Stimulated activated CD4-positive, alpha-beta T cell treated with anti-CD3 and anti-CD28 coated beads, Interleukin-2, amount 100 ng/mL, for 48 hours (primary cell): ENCODE results near the gene SCAP.
"Not testable (repeated sequence)": the region's sequence is repeated elsewhere in the genome, so short reads cannot be mapped to it uniquely, and the experiment has no call there.

Source experiments
- DNase-seq, 2 donors: peaks; one replicate each; pipeline ENCODE4 v3.0.0-alpha.2; 2020

SCAP gene

DNA sequence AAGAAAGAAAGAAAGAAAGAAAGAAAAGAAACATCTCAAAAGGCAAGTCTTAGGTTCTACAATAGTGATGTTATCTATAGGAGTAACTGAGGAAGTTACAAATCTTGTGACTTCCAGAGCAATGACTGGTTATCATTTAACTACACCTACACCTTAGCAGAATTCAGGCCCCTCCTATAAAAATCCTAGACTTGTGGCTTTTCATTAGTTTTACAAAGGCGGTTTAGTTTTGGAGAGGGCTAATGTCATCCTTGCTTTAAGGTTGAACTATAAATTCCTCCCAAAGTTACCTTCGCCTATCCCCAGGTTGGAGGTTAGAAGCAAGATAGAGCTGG, 4.1 kb upstream of the SCAP start:
- DNase-seq = no peak

DNA sequence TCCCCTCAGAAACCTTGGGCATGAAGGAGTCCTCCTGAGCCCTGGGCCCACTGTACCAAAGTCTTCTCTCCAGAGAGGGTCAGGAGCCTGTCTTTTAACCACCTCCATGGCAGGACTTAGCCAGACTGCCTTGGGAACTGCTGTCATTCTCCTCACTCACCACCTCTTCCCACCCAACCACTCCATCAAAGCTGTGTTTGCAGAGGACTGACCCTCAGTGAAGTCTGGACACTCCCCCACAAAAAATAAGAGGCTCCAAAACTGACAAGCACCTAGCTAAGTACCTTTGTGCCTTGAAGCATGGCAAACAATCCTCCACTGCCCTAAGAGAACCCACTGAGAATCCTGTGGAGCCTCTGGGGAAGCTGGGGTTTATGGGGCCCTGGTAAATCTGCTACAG, 2.3 kb upstream of the SCAP start:
- no peak for DNase-seq

DNA sequence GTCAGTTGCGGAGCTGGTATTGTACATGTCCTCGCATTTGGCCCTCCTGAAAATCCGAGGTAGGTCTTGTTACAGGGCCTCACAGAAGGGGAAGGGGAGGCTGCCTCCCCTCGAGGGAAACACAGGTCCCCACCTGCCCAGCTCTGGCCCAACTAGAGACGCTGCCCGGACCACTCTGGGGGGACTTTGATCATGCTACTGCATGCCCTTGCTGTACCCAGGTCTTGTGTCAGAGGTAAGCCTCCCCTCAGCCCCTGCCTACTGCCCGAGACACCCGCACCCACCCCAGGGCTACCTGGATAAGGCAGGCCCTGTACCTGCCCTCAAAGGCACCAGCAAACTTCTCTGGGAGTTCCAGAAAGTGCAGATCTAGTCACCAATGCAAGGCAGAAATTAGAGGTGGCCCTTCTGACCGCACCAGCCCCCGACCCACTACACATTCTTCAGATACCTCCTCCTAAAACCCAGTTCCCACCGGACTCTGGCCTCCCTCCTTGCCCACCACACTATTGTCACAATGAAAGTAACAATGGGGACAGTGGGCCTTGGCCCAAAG, 981 bp upstream of the SCAP start:
- DNase-seq = no peak

DNA sequence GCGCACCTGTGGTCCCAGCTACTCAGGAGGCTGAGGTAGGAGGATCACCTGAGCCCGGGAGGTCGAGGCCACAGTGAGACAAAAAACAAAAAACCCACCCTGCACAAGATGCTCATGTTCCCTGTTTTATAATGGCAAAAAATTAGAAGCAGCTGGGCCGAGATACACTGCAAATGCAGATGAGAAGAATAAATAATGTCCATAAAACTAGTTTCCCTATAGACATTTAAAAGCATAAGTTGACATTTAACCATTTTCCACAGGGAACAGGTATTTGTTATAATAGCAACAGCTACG, 537 bp upstream of the SCAP start:
- DNase-seq = no peak

DNA sequence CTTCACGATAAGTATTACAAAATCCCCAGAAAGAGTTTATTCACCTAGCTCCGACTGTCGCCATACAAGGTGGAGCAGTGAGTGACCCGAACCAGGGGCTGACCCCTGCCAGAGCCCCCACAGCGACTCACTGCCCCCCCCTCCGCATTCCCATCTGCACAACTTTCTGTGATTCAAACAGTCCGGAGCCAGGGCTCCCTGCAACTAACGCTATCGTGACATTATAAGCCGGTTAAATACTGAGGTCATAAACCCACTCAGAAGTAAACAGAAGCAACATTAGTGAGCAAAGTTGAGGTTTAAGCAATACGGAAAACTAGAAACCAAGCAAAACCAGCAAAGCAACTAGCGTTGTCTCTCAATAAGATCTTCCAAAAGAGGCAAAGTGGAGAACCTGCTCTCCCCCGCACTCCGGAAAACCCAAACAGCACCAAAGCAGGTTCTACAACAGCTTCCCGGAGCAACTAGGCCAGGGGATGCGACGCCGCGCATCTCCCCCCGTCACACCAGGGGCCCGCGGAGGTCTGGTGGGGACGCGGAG, 642 bp downstream of the SCAP start:
- peak in 1 of 2 donors; percentile 23 for DNase-seq

DNA sequence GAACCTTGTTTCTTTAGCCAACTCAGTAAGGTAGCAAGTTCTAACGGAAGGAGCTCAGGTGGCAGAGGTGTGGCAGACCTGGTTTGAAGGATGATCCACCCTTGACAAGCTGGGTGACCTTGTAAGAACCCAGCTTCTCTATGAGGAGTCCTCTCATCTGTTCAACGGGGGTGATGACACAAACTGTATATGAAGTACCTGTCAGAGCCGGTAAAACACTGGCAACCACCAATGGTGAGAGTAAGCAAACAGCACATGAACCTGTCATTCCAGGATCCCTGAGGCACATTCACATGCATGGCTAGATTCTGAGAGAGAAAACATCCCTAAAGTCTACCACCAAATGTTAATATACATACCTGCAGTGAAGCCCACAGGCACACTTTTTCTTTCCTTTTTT, 2.4 kb downstream of the SCAP start:
- DNase-seq = no peak

DNA sequence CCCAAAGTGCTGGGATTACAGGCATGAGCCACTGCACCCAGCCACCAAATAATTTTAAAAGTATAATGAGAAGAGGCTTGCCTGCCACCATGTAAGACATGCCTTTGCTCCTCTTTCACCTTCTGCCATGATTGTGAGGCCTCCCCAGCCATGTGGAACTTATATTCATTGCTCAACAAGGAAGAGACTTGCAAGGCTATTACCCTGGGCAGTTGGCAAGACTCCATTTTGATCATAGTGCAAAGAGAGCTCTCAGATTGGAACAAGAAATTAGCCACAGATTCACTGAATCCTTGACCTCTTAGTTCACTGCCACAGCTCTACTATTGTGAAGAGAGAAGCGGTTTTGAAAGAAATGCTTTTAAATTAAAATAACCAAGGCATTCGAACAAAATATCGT, 6.1 kb downstream of the SCAP start:
- DNase-seq = no peak

DNA sequence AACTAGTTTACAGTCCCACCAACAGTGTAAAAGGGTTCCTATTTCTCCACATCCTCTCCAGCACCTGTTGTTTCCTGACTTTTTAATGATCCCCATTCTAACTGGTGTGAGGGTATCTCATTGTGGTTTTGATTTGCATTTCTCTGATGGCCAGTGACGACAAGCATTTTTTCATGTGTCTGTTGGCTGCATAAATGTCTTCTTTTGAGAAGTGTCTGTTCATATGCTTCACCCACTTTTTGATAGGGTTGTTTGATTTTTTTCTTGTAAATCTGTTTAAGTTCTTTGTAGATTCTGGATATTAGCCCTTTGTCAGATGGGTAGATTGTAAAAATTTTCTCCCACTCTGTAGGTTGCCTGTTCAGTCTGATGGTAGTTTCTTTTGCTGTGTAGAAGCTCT, 7.4 kb downstream of the SCAP start:
- DNase-seq = not testable (repeated sequence)

DNA sequence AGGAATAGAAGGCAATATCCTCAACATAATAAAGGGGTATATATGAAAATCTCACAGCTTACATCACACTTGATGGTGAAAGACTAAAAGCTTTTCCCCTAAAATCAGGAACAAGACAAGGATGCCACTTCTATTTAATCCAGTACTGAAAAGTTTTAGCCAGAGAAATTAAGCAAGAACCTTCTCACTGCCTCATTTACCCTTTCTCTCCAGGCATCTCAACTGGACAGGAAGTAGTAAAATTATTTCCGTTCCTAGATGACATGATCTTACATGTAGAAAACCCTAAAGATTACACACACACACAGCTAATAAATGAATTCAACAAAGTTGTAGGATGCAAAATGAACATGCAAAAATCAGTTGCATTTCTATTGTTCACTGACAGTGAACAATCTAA, 11.2 kb downstream of the SCAP start:
- DNase-seq = no peak

DNA sequence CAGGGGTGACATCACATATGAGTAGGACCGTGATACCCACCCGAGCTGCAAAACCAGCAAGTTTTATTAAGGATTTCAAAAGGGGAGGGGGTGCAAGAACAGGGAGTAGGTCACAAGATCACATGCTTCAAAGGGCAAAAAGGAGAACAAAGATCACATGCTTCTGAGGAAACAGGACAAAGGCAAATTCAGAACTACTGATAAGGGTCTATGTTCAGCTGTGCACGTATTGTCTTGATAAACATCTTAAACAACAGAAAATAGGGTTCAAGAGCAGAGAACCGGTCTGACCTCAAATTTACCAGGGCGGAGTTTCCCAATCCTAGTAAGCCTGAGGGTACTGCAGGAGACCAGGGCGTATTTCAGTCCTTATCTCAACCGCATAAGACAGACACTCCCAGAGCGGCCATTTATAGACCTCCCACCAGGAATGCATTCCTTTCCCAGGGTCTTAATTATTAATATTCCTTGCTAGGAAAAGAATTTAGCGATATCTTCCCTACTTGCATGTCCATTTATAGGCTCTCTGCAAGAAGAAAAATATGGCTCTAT, 16.1 kb downstream of the SCAP start:
- DNase-seq = not testable (repeated sequence)

DNA sequence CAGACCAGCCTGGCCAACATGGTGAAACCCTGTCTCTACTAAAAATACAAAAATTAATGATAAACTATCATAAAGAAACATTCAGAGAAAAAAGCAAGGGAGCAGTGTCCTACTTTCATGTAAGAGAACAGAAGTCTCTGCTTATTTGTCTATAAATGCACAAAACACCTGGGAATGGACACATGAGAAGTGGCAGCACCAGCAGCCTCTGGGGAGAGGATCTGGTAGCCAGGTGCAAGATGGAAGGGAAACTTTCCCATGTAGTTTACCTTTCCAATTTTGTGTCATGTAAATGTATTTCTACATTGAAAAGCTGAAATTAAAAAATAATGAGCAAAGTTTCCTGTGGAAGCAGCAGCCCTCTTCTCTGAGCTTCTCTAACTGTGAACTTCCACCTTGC, 18.8 kb downstream of the SCAP start:
- no peak for DNase-seq

DNA sequence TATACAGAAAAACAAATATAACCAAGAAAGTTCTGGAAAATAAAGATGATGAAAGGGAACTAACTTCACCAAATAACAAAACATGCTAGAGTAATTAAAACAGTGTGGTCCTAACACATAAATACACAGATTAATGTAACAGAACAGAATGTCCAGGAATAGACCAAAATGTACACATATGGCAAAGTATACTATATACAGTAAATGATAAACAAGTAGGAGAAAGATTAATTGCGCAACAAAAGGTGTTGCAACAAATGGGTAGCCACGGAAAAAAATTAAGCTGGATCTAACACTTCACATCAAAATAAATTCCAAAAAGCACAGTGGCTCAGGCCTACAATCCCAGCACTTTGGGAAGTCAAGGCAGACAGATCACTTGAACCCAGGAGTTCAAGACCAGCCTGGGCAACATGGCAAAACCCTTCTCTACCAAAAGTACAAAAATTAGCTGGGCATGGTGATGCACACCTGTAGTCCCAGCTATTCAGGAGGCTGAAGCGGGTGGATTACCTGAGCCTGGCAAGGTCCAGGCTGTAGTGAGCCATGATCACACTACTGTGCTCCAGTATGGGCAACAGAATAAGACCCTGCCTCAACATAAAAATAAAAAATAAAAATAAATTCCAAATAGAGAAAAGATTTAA, 19.8 kb downstream of the SCAP start:
- DNase-seq = no peak

DNA sequence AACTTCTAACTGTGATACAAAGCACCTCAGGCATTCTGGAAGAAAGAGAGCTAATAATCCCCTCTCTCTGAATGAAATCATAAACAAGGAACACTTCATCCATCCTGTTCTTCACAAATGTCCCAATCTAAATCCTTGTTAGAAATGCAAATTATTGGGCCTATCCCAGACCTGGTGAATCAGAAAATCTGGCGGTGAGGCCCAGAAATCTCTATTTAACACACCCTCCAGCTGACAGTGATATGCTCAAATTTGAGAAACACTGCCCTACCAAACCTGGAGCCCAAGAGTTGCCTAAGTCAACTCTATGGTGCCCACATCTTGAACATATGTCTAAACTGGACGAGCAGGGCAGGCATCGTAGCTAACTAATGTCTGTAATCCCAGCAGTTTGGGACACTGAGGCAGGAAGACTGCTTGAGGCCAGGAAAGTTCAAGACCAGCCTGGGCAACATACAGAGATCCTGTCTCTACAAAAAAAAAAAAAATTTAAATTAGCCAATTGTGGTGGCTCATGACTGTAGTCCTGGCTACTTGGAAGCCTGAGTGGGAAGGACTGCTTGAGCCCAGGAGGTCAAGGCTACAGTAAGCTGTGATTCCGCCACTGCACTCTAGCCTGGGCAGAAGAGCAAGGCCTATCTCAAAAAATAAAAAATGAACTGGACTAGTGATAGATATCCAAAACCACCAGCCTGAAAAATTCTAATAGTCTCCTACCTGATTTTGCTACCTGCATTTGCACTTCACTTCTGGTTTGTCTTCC, 23.1 kb downstream of the SCAP start:
- DNase-seq = no peak

DNA sequence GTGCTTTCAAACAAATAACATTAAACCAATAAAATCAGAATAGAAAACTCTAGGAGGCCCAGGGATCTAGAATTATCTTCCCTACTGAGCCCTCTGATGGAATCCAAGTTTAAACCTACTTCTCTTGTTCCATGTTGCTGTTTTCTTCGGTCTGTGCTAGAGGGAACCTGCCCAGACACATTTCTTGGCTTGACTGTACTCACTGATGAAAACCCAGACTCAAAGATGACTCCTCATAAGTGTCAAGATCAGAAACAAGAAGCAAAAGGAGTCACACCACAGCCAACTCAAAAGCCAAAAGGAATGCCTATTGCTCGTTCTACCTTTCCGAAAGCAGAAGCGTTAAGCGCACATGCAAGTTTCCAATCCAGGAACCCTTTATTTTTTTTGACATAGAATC, 31.6 kb downstream of the SCAP start:
- DNase-seq = no peak

DNA sequence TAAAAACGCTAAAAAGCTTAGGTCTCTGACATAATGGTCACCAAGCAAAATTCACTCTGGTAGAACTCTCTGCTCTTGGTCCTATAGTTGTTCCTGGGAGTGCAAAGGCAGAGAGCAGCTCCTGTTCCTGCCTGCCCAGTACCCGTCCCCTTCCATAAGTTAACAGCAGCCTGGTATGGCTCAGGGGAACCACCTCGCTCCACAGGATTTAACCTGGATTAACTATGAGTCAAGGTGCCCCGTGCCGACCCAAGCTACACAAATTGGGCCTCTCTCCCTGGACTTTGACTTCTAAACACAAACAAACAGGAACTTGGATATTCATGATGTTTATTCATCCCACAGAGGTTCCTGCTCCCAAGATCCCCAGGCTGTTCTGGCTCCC, 32.1 kb downstream of the SCAP start:
- DNase-seq = no peak

DNA sequence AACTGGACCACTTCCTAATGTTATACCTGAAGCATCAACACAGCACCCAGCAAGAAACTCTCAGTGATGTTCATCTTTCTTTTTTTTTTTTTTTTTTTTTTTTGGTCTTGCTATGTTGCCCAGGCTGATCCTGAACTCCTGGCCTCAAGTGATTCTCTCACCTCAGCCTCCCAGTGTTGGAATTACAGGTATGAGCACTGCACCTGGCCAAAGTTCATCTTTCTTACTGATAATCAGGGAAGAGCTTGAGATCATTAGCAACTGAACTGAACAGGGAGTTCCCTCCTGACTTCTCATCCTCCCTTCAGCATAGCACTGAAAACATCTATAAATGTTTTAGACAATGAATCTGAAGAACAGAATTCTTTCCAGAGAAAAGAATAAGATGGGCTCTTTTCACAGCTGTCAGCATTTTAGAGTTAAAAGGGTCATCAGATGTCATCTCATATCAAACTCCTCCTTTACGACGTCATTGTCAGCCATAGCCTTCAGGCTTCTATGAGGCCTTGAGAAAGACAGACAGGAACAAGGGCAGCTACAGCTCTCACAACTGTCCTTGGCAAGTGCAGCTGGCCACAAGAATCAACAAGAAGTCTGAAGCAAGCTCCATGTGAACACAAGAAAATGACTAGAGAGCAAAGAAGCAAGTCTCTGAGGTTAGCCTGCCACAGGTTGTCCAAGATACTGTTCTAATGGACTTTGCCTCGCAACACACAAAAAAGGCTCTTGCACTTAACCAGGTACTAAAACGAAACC, 33.8 kb downstream of the SCAP start:
- no peak for DNase-seq

DNA sequence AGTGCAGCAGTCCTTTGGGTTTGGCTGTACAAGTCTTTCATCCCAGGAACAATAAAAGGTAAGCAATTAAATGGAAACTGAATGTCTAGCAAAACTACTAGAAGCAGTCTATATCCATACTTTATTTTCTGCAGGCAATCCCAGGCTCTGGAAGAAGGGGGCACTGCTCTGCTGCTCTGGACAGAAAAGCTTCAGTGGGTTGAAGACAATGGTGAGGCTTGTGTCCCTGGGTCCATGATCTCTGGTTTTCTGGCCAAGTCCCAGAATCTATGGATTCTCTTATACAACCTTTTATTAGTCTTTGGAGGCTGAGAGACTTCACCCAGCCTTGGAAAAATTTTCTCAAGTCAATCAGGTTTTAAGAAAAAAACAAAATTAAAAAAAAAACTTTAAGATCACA, 35.6 kb downstream of the SCAP start:
- DNase-seq = no peak

DNA sequence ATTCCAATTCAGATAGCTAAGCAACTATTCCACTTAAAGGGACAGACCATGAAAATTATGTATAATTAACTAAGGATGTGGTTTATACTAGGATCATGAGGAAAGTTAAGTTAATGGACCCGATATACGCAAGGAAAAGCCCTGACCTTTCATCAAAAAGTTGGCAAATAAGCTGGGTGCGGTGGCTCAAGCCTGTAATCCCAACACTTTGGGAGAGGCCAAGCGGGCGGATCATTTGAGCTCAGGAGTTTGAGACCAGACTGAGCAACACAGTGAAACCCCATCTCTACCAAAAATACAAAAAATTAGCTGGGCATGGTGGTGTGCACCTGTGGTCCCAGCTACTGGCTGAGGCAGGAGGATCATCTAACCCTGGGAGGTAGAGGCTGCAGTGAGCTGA, 39.6 kb downstream of the SCAP start:
- no peak for DNase-seq

DNA sequence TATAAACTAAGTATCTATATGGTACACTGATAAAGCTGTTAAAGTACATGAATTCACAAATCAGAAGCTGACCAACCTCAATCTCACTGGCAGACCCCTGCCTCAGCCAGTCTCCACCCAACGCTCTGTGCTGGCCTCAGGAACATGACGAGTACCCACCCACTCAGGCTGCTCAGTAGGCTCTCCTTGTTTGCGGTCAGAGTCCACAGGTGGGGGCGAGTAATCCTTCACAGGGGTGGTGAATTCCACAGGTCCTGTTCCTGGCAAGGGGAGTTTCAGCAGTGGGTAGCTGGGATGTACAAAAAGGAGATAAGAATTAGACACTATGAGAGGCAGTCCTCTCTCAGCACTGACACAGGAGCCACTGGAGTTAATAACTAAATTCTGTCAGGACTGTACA, 40.9 kb downstream of the SCAP start:
- no peak for DNase-seq

DNA sequence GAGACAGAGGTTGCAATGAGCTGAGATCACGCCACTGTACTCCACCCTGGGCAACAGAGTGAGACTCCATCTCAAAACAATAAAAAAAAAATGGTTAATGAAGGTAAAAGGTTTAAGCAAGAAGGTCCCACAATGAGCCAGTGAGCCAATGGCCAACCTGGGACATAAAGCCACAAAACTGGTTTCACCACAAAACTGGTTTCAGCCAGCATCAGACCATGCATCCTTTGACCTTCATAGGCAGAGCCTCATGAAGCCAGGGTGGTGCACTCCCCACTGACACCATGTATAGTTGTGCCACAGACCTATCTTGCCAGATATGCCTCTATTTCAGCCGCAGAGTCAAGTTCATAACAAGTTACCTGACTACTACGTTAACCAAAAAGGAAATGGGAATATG, 41.9 kb downstream of the SCAP start:
- no peak for DNase-seq

DNA sequence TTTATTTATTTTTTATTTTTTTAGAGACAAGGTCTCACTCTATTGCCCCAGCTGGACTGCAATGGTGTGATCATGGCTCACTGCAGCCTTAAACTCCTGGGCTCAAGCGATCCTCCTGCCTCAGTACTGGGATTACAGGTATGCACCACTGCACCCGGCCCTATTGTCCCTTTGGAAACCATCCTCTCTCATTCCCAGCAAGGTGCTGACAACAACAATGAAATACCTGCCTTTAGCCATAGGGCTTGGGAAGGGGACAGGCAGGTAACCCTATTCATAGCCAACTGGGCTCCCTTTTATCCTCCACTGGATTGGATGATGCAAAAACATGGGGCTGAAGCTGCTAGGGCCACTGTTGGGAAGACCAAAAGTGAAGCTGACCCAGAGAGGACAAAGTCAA, 43.1 kb downstream of the SCAP start:
- DNase-seq = no peak

DNA sequence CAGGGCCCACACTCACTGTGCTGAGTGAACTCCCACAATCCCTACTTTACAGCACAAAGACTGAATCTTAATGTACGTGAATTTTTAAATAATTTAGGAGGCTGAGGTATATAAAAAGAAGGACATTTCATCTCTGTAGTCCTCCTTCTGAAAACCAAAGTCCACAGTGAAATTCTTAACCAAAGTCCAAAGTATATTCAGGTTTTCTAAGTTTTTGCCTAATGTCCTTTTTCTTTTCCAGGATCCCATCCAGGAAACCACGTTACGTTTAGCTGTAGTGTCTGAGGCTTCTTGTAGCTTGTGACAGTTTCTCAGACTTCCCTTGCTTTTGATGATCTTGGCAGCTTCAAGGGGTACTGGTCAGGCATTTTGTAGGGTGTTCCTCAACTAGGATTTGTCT, 44.5 kb downstream of the SCAP start:
- DNase-seq = no peak

DNA sequence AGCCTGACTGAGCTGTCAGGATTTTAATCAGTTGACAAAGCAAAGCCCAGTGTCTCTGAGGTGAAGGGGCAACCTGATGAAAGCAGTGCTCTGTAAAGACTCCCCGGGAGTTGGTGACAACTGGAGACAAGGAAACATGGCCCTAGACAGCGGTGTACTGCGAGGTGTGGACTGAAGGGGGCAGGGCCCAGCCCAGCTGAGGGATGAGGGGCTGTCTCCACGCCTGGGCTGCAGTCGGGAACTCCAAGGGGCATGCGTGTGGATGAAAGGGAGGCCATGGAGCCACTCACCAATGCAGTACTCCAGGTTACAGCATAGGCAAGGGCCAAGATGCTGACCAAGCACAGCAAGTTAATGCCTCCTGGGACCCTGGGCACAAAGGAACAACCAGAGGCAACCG, 45.1 kb downstream of the SCAP start:
- DNase-seq = no peak
